NOMO-1 treated with dmso at 0.1 percent for 144 hours (cell line): ENCODE results near the gene EXOC2.

ENCODE experiments used
- DNase-seq: peaks from one replicate; lab custom pipeline; 2025; ENCODE audit not compliant: unreplicated experiment; lab: John Stamatoyannopoulos, UW

Gene EXOC2, protein sequence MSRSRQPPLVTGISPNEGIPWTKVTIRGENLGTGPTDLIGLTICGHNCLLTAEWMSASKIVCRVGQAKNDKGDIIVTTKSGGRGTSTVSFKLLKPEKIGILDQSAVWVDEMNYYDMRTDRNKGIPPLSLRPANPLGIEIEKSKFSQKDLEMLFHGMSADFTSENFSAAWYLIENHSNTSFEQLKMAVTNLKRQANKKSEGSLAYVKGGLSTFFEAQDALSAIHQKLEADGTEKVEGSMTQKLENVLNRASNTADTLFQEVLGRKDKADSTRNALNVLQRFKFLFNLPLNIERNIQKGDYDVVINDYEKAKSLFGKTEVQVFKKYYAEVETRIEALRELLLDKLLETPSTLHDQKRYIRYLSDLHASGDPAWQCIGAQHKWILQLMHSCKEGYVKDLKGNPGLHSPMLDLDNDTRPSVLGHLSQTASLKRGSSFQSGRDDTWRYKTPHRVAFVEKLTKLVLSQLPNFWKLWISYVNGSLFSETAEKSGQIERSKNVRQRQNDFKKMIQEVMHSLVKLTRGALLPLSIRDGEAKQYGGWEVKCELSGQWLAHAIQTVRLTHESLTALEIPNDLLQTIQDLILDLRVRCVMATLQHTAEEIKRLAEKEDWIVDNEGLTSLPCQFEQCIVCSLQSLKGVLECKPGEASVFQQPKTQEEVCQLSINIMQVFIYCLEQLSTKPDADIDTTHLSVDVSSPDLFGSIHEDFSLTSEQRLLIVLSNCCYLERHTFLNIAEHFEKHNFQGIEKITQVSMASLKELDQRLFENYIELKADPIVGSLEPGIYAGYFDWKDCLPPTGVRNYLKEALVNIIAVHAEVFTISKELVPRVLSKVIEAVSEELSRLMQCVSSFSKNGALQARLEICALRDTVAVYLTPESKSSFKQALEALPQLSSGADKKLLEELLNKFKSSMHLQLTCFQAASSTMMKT

DNA sequence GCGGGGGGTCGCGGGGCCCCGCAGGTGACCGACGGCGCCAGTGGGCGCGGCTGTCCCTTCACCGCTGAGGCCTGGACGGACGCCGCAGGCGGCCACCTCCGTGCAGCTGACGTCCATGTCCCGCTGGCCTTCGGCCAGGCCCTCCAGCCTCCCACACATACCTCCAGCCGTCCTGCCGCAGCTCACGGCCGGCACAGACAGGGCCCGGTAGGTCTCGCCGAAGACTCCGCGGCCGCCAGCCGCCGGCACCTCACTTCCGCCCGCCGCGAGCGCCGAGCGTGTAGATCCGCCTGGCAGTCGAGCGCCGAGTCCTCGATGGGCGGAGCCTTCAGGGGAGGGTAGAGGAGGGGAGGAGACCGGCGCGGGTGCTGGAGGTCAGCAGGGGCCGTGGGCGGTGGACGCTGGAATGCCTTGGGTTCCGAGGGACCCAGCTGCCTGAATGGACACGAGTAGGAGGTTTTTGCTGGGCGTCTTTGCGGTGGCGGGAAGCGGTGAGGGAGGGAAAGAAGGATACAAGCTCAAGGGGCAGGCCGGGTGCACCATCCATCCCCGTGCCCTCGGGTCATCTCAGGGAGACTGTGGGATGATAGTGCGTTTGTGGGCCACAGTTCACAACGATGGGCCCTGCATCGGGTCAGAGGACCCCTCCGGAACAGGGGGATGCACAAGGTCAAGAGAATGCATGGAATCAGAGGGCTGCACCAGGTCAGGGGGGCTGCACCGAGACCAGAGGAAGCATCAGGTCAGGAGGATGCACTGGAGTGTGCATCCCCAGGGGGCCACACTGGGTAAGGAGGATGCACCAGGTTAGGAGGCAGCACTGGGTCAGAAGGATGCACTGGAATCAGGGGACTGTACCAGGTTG lies at the start of gene EXOC2:
EXOC2 (minus strand) TSS at position 282 of the 865 bp plus-strand sequence. CDS start 55,321 bp downstream, outside the sequence.
- peak; percentile 67 for DNase-seq

DNA sequence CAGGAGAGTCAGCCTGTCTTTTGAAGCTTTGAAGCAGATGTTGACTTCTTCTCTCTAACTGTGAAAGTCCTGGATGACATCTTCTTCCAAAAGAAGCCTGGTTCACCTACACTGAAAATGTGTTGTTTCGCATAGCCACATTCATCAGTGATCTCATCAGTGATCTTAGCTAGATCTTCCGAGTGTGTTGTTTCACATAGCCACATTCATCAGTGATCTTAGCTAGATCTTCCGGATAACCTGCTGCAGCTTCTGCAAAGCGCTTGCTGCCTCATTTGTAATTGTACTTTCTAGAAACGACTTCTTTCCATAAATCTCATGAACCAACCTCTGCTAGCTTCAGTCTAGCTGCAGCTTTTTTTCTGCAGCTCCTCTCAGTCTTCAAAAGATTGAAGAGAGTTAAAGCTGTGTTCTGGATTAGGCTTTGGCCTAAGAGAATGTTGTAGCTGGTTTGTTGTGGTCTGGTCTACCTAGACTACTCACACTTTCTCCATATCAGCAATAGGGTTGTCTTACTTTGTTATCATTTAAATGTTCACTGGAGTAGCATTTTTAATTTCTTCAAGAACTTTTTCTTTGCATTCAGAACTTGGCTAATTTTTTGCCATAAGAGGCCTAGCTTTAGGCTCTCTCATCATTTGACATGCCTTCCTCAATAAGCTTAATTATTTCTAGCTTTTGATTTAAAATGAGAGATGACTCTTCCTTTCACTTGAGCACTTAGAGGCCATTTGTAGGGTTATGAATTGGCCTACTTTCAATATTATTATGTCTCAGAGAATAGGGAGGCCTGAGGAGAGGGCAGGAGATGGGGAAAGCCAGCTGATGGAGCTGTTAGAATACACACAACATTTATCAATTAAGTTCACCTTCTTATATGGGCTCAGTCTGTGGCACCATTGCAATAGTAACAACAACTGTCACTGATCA lies 48.7 kb upstream of the EXOC2 start:
- no peak for DNase-seq

DNA sequence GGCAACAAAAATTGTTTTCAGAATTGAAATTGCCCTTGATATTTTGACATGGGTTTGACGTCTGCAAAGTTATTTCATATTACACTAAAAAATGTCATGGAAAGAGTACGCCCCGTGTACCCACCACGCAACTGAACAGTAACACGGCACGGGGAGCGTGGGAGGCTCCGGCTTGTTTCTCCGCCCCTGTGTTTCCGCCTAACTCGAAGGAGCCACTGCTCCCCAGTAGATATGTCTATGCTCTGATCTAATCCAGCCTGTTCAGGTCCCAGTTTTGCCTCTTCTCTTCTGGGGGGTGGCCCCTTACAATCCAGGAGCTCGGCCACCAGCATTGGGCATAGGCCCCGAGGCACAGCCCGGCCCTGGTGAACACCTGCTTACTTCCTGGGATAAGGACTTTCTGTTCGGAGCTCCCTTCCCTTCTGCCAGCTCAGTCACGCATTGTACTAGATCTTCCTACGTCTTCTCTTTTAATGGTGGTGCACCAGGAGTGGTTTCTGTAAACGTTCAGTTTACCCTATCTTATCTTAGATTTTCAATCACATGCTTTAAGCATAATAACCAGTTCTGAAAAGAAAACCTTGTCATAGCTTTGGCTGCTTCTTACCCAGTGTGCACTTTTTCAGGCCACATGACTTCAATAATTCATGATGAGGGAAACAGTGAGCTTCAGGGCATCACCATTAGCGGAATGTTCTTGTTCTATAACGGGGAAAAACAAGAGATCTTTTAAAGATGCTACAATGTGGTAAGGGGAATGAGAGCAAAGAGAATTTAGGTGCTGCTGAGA lies 43.9 kb upstream of the EXOC2 start:
- no peak for DNase-seq

DNA sequence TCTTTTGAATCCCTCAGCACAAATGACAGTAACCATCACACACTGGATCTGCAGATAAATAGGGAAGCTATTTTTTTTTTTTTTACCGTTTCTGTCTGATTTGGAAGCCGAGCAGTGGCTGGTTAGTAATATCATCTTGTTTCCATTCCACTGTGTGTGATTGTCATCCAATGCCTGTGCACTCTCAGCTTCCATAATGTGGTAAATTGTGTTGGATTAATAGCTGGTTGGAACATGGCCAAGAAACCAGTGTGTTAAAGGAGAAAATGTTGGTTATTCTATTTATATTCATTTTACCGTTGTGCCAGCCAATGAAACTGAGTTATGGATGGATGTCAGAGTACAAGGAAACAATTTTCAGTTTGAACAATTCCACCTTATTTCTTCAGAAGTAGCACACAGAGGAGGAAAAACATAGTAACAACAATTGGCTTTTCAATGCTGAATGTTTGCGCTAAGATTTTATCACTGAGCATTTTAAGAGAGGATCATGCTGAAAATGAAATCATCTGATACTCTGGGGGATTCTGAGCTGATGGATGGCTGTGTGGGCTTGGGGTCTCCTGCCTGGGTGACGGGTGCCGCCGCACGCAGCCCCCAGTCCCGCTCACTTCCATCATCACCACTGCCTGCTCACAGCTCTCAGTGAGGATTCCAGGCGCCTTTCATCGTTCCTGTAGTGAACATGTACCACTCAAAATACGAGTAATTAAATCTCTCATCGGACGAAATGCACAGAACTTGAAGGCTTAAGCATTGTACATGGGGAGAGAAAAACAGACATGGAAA lies 40.7 kb upstream of the EXOC2 start:
- DNase-seq, result no peak

DNA sequence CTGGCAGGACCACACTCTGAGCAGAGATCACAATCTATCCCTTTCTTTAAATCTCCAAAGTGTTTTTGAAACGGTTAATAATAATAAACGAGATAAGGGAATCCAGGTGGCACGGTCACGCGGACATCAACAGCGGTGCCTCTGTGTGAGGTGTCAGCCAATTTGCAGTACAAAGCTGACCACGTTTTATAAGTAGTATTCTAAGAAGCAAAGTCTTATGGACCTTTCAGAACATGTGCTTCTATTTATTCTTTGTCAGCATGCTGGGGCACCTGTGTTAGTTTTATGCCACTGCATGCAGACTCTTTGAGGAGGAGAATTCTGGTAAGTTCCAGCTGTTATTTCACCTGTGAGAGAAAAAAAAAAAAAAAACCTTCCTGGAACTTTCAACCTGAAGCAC lies 39.0 kb upstream of the EXOC2 start:
- no peak for DNase-seq

DNA sequence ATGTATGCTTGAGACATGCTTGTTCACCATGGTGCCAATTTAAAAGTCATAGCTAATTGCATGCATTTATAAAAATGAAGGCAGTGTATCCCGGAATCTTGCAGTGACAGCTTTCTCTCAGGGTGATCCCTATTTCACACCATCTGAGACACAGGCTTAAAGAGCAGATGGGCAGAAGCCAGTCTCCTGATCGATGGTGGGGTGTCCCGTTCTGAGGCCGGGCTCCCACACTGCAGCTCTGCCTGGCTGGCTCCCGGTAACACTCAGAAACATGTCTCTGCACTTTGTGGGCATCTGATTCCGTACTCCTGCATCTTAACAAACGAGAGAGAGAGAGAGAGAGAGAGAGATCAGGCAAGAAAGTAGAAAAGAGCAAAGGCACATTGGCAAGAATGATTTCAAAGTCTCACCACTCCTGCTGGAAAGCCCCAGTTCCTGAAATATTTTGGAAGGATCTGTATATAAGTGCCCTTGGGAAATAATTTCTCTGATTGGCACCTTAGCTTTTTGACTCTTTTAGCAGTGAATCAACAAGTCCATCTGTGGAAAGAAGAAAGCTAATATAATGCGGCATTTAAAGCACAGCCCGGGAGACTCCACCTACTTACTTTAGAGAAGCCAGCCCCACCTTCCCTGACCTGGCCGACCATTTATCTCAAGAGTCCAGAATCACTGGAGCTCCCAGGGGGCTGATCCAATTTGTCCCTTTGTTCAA lies 36.8 kb upstream of the EXOC2 start:
- DNase-seq, result no peak

DNA sequence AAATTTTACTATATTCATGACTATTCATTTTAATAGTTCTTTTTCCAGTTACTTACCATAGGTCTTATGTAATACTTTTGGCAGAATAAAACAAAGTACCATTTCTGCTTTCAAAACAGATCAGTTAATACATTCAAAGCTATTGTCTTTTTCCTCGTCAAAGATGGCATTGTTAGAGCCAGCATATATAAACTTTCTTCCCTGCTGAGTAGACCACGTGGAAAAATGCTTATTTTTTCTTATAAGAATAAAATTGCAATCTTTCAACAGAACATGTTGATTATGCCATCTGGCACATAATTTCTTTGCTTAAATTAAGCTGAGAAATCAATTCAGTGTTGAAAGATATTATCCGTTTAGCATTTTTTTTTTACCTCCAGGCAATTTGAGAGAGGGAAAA lies 34.9 kb upstream of the EXOC2 start:
- DNase-seq, result no peak

DNA sequence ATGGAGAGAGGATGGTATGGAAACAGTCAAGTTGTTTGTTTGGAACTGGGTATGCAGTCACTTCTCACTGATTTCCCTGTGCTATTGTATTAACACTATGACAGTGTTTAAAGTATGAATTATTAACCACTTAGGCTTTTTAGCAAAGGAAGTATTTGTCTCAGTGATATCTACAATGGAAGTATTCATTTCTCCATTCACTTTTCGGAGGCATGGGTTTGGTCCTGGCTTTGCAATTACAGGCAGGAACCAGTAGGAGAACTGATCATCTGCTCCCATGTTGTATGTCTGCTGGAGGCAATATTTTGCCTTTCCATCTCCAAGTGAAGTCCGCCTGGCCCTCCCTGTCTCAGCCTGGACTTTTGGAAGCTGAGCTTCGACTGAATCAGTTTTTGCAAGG lies 30.6 kb upstream of the EXOC2 start:
- DNase-seq, result no peak

DNA sequence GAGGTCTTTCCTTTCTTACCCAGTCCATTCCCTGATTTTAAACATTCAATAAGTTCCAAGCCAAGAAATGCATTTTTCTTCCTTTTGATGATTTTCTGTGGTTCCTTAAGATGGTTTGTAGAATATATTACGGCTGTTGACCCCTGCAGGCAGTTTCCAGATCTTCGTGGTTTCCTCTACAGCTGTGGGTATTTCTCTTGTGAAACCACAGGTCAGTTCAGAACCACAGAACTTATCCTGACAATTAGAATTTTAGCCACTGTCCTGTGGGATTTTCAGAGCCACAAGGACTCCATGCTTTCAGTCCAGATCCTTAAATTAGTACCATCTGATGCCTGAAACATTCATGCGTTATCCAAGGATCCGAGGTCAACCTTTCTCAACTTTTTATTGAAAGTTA lies 29.7 kb upstream of the EXOC2 start:
- DNase-seq, result no peak

DNA sequence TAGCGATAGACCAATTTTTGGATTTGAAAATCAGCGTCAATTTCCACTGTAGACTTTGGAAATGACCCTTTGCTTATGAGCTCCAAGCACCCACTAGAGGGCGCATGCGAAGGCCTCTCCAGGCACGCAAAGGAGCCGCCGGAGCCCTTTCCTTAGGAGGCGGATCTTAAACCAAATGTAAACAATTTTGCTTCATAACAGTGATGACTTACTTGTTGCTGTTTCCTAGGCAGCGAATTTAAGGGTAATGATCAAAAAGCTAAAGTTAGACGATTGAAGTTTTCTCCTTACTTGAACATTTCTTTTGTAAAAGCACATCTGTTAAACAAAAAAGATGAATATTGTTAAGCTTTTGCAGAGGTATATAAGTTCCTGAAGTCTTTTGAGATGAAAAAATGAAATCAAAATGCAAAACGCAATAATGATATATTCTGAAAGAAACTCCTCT lies 29.2 kb upstream of the EXOC2 start:
- DNase-seq, result peak; percentile 59

DNA sequence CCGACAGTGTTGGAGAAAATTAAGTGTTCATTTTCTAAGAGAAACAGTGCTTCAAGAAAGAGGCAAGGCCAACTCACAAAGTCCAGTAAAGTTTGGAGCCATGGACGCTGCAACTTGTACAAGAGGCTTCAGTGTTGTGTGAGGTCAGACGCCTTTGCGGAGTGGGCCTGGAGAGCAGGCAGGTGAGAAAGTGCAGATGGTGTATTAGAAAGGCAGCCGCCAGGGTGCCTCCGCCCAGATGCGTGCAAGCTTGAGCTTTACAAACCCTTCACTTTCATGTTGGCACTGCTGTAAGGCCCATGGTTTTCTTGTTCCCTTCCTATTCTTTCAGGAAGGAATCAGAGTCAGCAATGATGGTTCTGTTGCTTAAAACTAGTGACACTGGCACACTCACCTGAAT lies 25.4 kb upstream of the EXOC2 start:
- DNase-seq, result no peak

DNA sequence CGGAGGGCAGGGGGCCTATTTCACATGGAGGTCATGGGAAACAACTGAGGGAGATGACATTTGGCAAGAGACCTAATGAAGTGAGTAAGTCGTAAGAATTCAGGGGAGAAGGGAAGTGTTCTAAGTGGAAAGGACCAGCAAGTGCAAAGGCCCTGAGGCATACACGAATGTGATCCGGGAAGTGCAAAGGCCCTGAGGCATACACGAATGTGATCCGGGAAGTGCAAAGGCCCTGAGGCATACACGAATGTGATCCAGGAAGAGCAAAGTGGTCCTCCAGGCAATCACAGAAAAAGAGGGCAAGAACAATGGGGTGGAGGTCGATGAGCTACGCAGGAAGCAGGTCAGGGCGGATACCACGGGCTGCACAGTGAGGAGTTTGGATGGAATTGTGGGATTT lies 24.2 kb upstream of the EXOC2 start:
- no peak for DNase-seq

DNA sequence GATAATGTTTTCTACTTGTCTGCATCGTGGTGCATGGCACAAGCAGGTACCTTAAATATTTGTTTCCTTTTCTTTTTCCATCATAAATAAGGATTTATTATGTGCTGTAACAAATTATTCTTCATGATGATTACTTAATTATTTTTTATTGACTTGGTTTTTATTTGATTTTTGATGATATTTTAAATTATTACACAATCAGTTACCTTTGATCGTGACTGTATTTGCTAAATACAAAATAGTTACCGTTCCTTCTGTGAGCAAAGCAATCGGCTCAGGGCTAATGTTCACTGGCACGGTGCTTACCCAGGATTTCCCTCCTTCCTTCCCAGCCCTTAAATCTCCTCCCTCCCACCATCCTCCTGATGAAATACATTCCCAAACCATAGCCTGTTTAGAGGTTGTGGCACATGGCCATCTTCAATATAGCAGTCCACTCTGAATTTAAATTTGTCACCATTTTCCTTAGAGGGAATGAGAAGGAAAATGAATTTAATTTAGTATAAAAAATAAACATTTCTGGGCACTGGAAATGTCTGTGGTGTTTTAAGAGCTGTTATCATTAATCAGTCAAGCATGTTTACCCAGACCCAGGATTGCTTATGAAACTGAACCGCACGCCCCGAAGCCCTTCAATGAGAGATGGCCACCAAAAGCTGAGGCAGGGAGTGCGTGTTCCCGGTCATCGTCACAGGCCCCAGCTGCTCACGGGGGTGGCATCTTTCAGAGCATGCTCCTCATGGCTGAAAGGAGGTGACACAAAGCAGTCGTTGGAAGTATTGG lies 23.0 kb upstream of the EXOC2 start:
- no peak for DNase-seq

DNA sequence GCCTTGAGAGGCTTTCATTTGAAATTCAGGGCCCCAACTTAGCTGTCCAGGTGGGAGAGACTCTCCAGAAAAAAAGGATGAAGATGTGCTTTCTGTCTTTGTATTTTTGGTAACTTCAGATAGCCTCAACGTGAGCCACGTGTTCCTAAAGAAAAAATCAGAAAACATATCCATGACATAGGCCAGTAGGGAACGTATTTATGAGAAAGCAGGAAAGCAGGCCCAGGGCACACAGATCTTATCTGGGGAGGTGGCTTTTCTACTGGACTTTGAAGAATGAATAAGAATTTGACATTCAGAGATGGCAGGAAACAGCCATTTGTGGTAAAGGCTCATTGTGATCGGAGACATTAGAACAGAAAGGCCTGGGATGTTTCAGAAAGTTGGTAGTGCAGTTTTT lies 21.2 kb upstream of the EXOC2 start:
- no peak for DNase-seq

DNA sequence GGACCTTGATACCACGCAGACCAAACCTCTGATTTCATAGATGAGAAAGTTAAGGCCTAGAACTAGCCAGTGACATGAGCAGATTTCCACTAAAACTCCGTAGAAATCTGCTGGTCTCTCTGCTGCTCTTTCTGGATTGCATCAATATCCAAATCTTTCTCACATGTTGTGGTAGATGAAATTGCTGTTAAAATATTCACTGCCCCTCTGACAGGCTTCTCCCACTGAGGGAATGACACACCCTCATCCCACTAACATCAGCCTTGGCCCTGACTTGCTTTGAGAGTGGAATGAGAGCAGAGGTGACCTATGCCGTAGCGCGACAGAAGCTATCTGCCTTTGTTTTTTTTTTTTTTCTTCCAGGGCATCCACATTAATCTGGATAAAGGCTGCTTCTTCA lies 20.4 kb upstream of the EXOC2 start:
- DNase-seq, result no peak

DNA sequence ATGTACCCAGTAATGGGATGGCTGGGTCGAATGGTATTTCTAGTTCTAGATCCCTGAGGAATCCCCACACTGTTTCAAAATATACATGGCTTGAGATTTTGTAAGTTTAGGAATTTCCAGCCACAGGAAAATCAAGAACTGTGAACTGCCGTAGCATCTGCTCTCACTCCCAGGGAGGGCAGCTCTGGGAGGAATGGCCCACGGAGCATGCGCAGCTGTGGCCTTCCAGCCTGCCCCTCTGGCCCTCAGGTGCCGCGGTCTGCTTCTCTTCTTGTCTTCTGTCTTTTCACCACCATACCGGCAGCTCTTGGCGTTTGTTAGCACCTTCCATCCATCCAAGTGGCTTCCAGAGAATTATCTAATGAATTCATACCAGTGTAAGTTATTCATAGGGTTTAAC lies 19.9 kb upstream of the EXOC2 start:
- DNase-seq, result no peak

DNA sequence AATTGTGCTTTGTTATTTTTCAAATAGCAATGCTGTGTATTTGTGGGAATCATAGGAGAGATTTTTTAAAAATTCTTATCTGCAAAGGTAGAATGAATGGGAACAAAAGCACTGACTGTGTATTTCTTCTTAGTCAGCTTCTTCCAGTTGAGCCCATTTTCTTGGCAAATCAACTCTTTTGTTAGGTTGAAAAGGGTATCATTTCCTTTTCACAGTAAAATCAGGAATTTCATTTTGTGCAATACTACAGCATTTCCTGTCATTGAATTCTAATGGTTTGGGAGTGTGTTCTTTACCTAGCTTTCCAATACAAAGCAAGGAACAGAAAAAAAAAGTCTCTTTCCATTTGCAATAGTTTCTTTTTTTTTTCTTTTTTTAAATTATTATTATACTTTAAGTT lies 19.0 kb upstream of the EXOC2 start:
- DNase-seq, result no peak
